GM12864 (cell line): ENCODE data around the gene BTRC.

Experiments used
- DNase-seq: peaks from one replicate; pipeline ENCODE4 v3.0.0-alpha.2; 2011; ENCODE audit warnings: low read depth
- H3K4me3 ChIP-seq: 2 replicates; pipeline ENCODE4 v1.5.1; 2011; ENCODE audit warnings: mild to moderate bottlenecking, low read depth, low read length, control low read depth
- CTCF ChIP-seq: IDR thresholded peaks from 2 replicates; pipeline ENCODE4 v1.5.1; 2011; ENCODE audit warnings: low read depth, mild to moderate bottlenecking, moderate library complexity, low read length, control low read depth, inconsistent platforms; ENCODE audit errors: missing control alignments

BTRC gene

GRCh38 chr10:101453318-101453717 lies 99.4 kb downstream of the BTRC start:
- no peak for TF ChIP-seq CTCF
- H3K4me3 ChIP-seq = no peak overlapping the region
- no peak for DNase-seq

GRCh38 chr10:101453791-101454718 lies 100.1 kb downstream of the BTRC start:
- no peak for DNase-seq

GRCh38 chr10:101458869-101459268 lies 104.9 kb downstream of the BTRC start:
- no peak for TF ChIP-seq CTCF
- DNase-seq = no peak
- no peak overlapping the region for H3K4me3 ChIP-seq

More at GRCh38 chr10:101453791-101454718, 100.1 kb downstream of the BTRC start:
- TF ChIP-seq CTCF = no peak
- no peak overlapping the region for H3K4me3 ChIP-seq

- no peak for TF ChIP-seq CTCF
- no peak overlapping the region for H3K4me3 ChIP-seq
- no peak for DNase-seq
Measured at GRCh38 chr10:101464082-101464481, 110.1 kb downstream of the BTRC start.

GRCh38 chr10:101464599-101464998 lies 110.6 kb downstream of the BTRC start:
- TF ChIP-seq CTCF = no peak
- no peak for DNase-seq
- no peak overlapping the region for H3K4me3 ChIP-seq

GRCh38 chr10:101466016-101466912 lies 112.3 kb downstream of the BTRC start:
- no peak for TF ChIP-seq CTCF

More at GRCh38 chr10:101466016-101466912, 112.3 kb downstream of the BTRC start:
- H3K4me3 ChIP-seq = no peak overlapping the region
- no peak for DNase-seq
